ENCODE results near the gene TRIO. TPM values are rescaled to one million over a fixed set of nuclear protein-coding genes. Genes with fewer than 3 reads are reported as not detected.
A peak's percentile ranks its signal among the peaks of the same experiment; 100 is the strongest.

TRIO gene
- total and polyA plus RNA-seq, 4 donors, result 22.0 to 374 (median 191) TPM

- ATAC-seq (ENCODE audit: low FRiP score), result no peak
- peaks cover 6 to 9% of the 10 kb centered on the region in 2 donors for H3K36me3 ChIP-seq (ENCODE audit: control insufficient read depth in 1 of 2, insufficient read depth in 2 of 2, low read length in 1 of 2)
Measured at GRCh38 chr5:14395411-14395810, 252.3 kb downstream of the TRIO start.

DNA sequence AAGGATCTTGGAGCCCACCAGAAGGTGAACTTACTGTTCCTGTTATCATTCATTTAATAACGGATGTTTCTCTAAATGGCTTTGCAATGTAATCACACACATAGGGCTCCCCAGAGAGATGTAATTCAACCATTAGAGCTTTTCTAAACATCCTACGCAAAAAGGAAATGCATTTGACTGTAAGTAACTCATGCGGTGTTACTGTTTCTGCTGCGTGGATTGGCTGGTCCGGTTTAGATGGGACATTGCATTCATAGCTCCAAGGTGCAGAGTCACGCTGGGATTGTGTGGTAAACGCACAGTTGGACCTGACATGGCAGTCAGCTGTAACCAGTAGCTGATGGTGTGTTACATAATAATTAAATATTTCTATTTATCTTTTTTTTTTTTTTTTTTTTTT, 252.9 kb downstream of the TRIO start:
- no peak for DNase-seq
- no peak overlapping the region for H3K4me3 ChIP-seq (ENCODE audit: low read length in 2 of 2)
- 91 to 92% methylated on average over 7 of the region's 7 CpGs for WGBS, 2 donors
- H3K4me1 ChIP-seq (ENCODE audit: control insufficient read depth in 1 of 2, insufficient read depth in 2 of 2, low read length in 2 of 2), result peaks cover 5% of the 10 kb centered on the region in 2 donors
- H3K36me3 ChIP-seq (ENCODE audit: control insufficient read depth in 1 of 2, insufficient read depth in 2 of 2, low read length in 1 of 2), result peaks cover 6 to 8% of the 10 kb centered on the region in 2 donors
- no peaks in the 10 kb centered on the region for H3K9me3 ChIP-seq (ENCODE audit: control insufficient read depth, low read length)
- H3K27me3 ChIP-seq (ENCODE audit: control insufficient read depth in 1 of 2, insufficient read depth in 2 of 2, low read length in 1 of 2), result no peaks in the 10 kb centered on the region
- intact Hi-C loops (cut with DNase I), result no loop called here
- H3K27ac ChIP-seq (ENCODE audit: low read depth in 1 of 2, low read length in 2 of 2), result no peak overlapping the region
- no peak for ATAC-seq (ENCODE audit: low FRiP score)

More at GRCh38 chr5:14395411-14395810, 252.3 kb downstream of the TRIO start:
- no peaks in the 10 kb centered on the region for H3K9me3 ChIP-seq (ENCODE audit: control insufficient read depth, low read length)
- H3K4me3 ChIP-seq (ENCODE audit: low read length in 2 of 2), result no peak overlapping the region
- no peak for DNase-seq
- intact Hi-C loops (cut with DNase I), result no loop called here
- H3K4me1 ChIP-seq (ENCODE audit: control insufficient read depth in 1 of 2, insufficient read depth in 2 of 2, low read length in 2 of 2), result peaks cover 5% of the 10 kb centered on the region in 2 donors
- H3K27me3 ChIP-seq (ENCODE audit: control insufficient read depth in 1 of 2, insufficient read depth in 2 of 2, low read length in 1 of 2), result no peaks in the 10 kb centered on the region
- 94% methylated on average over 1 of the region's 1 CpG for WGBS, 2 donors
- H3K27ac ChIP-seq (ENCODE audit: low read depth in 1 of 2, low read length in 2 of 2), result no peak overlapping the region

GRCh38 chr5:14396737-14397136, 253.6 kb downstream of the TRIO start:
- WGBS, 2 donors, result 76% methylated on average over 5 of the region's 5 CpGs
- H3K9me3 ChIP-seq (ENCODE audit: control insufficient read depth, low read length), result no peaks in the 10 kb centered on the region
- DNase-seq (no peak), ATAC-seq (ENCODE audit: low FRiP score) (no peak)
- intact Hi-C loops (cut with DNase I), result no loop called here
- H3K36me3 ChIP-seq (ENCODE audit: control insufficient read depth in 1 of 2, insufficient read depth in 2 of 2, low read length in 1 of 2), result peaks cover 4 to 5% of the 10 kb centered on the region in 2 donors
- no peaks in the 10 kb centered on the region for H3K27me3 ChIP-seq (ENCODE audit: control insufficient read depth in 1 of 2, insufficient read depth in 2 of 2, low read length in 1 of 2)
- peak overlapping the region; percentile 39 to 74 for H3K27ac ChIP-seq (ENCODE audit: low read depth in 1 of 2, low read length in 2 of 2)
- no peak overlapping the region for H3K4me3 ChIP-seq (ENCODE audit: low read length in 2 of 2)
- peaks cover 5% of the 10 kb centered on the region in 2 donors for H3K4me1 ChIP-seq (ENCODE audit: control insufficient read depth in 1 of 2, insufficient read depth in 2 of 2, low read length in 2 of 2)

DNA sequence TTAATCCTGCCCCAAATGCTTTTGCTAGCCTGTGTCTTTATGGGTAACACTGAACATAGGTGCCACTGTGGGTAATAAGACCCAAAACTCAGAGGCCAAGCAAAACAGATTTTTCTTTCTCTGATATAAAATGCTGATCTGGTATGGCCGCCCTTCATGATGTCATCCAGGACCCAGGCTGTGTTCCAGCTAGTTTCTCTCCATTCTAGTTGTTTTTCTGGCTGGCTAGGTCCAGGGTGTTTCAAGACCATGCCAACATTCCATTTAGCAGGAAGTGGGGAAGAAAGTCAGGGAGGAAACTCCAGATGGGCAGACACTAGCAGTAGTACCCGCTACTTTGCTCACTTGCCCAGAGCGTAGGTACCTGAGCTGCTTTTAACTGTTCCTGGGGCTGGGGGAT, 254.6 kb downstream of the TRIO start:
- Histone ChIP-seq H3K4me1 (ENCODE audit: control insufficient read depth in 1 of 2, insufficient read depth in 2 of 2, low read length in 2 of 2) (peaks cover 5% of the 10 kb centered on the region in 2 donors), H3K9me3 (ENCODE audit: control insufficient read depth, low read length) (no peaks in the 10 kb centered on the region), H3K36me3 (ENCODE audit: control insufficient read depth in 1 of 2, insufficient read depth in 2 of 2, low read length in 1 of 2) (peaks cover 4 to 5% of the 10 kb centered on the region in 2 donors), H3K27me3 (ENCODE audit: control insufficient read depth in 1 of 2, insufficient read depth in 2 of 2, low read length in 1 of 2) (no peaks in the 10 kb centered on the region), H3K4me3 (ENCODE audit: low read length in 2 of 2) (no peak overlapping the region), H3K27ac (ENCODE audit: low read depth in 1 of 2, low read length in 2 of 2) (peak overlapping the region; percentile 39 to 64)
- ATAC-seq (ENCODE audit: low FRiP score), result peak; percentile 73
- intact Hi-C loops (cut with DNase I), result no loop called here
- 3 to 10% methylated on average over 3 of the region's 3 CpGs for WGBS, 2 donors
- DNase-seq, result peak; percentile 70 to 78

GRCh38 chr5:14399054-14399692, 256.0 kb downstream of the TRIO start:
- no peak overlapping the region for H3K4me3 ChIP-seq (ENCODE audit: low read length in 2 of 2)
- no peak for DNase-seq
- 49 to 51% methylated on average over 4 of the region's 4 CpGs for WGBS, 2 donors
- ATAC-seq (ENCODE audit: low FRiP score), result peak; percentile 81
- H3K27ac ChIP-seq (ENCODE audit: low read depth in 1 of 2, low read length in 2 of 2), result no peak overlapping the region
- H3K36me3 ChIP-seq (ENCODE audit: control insufficient read depth in 1 of 2, insufficient read depth in 2 of 2, low read length in 1 of 2), result peaks cover 4 to 5% of the 10 kb centered on the region in 2 donors
- intact Hi-C loops (cut with DNase I), result no loop called here
- no peaks in the 10 kb centered on the region for H3K9me3 ChIP-seq (ENCODE audit: control insufficient read depth, low read length)
- peaks cover 5% of the 10 kb centered on the region in 2 donors for H3K4me1 ChIP-seq (ENCODE audit: control insufficient read depth in 1 of 2, insufficient read depth in 2 of 2, low read length in 2 of 2)
- no peaks in the 10 kb centered on the region for H3K27me3 ChIP-seq (ENCODE audit: control insufficient read depth in 1 of 2, insufficient read depth in 2 of 2, low read length in 1 of 2)

DNA sequence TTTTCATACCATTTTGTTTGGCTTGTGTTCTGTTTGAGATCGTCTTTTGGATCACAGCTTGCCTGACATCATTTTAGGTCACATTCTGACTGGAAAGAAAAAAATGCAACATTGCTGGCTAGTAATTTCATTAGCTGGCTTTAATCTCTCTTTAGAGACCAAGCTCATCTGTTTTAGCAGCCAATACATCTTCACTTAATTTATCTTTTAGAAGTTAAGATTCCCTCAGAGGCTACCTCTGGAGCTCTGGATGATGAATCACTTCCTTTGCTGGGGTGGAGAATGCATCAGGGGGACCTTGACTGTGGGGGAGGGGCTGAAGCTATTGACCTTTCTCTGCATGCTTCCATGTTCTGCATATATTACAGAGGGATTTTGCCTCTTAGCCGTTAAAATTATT, 256.9 kb downstream of the TRIO start:
- Histone ChIP-seq H3K36me3 (ENCODE audit: control insufficient read depth in 1 of 2, insufficient read depth in 2 of 2, low read length in 1 of 2) (peaks cover 2 to 4% of the 10 kb centered on the region in 2 donors), H3K27ac (ENCODE audit: low read depth in 1 of 2, low read length in 2 of 2) (no peak overlapping the region), H3K4me3 (ENCODE audit: low read length in 2 of 2) (no peak overlapping the region), H3K9me3 (ENCODE audit: control insufficient read depth, low read length) (no peaks in the 10 kb centered on the region), H3K4me1 (ENCODE audit: control insufficient read depth in 1 of 2, insufficient read depth in 2 of 2, low read length in 2 of 2) (peaks cover 5% of the 10 kb centered on the region in 2 donors), H3K27me3 (ENCODE audit: control insufficient read depth in 1 of 2, insufficient read depth in 2 of 2, low read length in 1 of 2) (no peaks in the 10 kb centered on the region)
- intact Hi-C loops (cut with DNase I), result no loop called here
- DNase-seq (no peak), ATAC-seq (ENCODE audit: low FRiP score) (no peak)
- 44 to 45% methylated on average over 2 of the region's 2 CpGs for WGBS, 2 donors

GRCh38 chr5:14400611-14401010, 257.5 kb downstream of the TRIO start:
- intact Hi-C loops (cut with DNase I), result no loop called here
- no peak overlapping the region for H3K4me3 ChIP-seq (ENCODE audit: low read length in 2 of 2)
- no peaks in the 10 kb centered on the region for H3K9me3 ChIP-seq (ENCODE audit: control insufficient read depth, low read length)
- no peak overlapping the region for H3K27ac ChIP-seq (ENCODE audit: low read depth in 1 of 2, low read length in 2 of 2)
- peaks cover 5% of the 10 kb centered on the region in 2 donors for H3K4me1 ChIP-seq (ENCODE audit: control insufficient read depth in 1 of 2, insufficient read depth in 2 of 2, low read length in 2 of 2)
- WGBS, 2 donors, result 87 to 88% methylated on average over 5 of the region's 5 CpGs
- no peaks in the 10 kb centered on the region for H3K36me3 ChIP-seq (ENCODE audit: control insufficient read depth in 1 of 2, insufficient read depth in 2 of 2, low read length in 1 of 2)
- no peak for ATAC-seq (ENCODE audit: low FRiP score)
- no peaks in the 10 kb centered on the region for H3K27me3 ChIP-seq (ENCODE audit: control insufficient read depth in 1 of 2, insufficient read depth in 2 of 2, low read length in 1 of 2)
- DNase-seq, result no peak

- peaks cover 3 to 5% of the 10 kb centered on the region in 2 donors for H3K36me3 ChIP-seq (ENCODE audit: control insufficient read depth in 1 of 2, insufficient read depth in 2 of 2, low read length in 1 of 2)
- no peak for ATAC-seq (ENCODE audit: low FRiP score)
- intact Hi-C loops (cut with DNase I), result no loop called here
Measured at GRCh38 chr5:14401639-14402038, 258.5 kb downstream of the TRIO start.

GRCh38 chr5:14402424-14402823, 259.3 kb downstream of the TRIO start:
- no peaks in the 10 kb centered on the region for H3K9me3 ChIP-seq (ENCODE audit: control insufficient read depth, low read length)
- ATAC-seq (ENCODE audit: low FRiP score), result no peak
- no peak overlapping the region for H3K4me3 ChIP-seq (ENCODE audit: low read length in 2 of 2)
- no peak overlapping the region for H3K27ac ChIP-seq (ENCODE audit: low read depth in 1 of 2, low read length in 2 of 2)
- H3K36me3 ChIP-seq (ENCODE audit: control insufficient read depth in 1 of 2, insufficient read depth in 2 of 2, low read length in 1 of 2), result peaks cover 3 to 5% of the 10 kb centered on the region in 2 donors
- H3K27me3 ChIP-seq (ENCODE audit: control insufficient read depth in 1 of 2, insufficient read depth in 2 of 2, low read length in 1 of 2), result no peaks in the 10 kb centered on the region
- no peak for DNase-seq
- intact Hi-C loops (cut with DNase I), result no loop called here
- peaks cover 2 to 5% of the 10 kb centered on the region in 2 donors for H3K4me1 ChIP-seq (ENCODE audit: control insufficient read depth in 1 of 2, insufficient read depth in 2 of 2, low read length in 2 of 2)
- WGBS, 2 donors, result 82 to 98% methylated on average over 6 of the region's 6 CpGs

More at GRCh38 chr5:14401639-14402038, 258.5 kb downstream of the TRIO start:
- WGBS, 2 donors, result 90 to 93% methylated on average over 3 of the region's 3 CpGs
- Histone ChIP-seq H3K4me3 (ENCODE audit: low read length in 2 of 2) (no peak overlapping the region), H3K4me1 (ENCODE audit: control insufficient read depth in 1 of 2, insufficient read depth in 2 of 2, low read length in 2 of 2) (peaks cover 5% of the 10 kb centered on the region in 2 donors), H3K27me3 (ENCODE audit: control insufficient read depth in 1 of 2, insufficient read depth in 2 of 2, low read length in 1 of 2) (no peaks in the 10 kb centered on the region), H3K9me3 (ENCODE audit: control insufficient read depth, low read length) (no peaks in the 10 kb centered on the region), H3K27ac (ENCODE audit: low read depth in 1 of 2, low read length in 2 of 2) (no peak overlapping the region)
- DNase-seq, result no peak

Measured in aorta (tissue), 5 donors.